NT2/D1 (cell line): ENCODE results near the gene PDE9A.

Experiments used
- DNase-seq: peaks from one replicate; pipeline ENCODE4 v3.0.0-alpha.2; 2011; ENCODE audit warnings: low read depth, low spot score
- H3K27me3 ChIP-seq: 2 replicates; pipeline ENCODE4 v1.6.0; 2011; ENCODE audit warnings: mild to moderate bottlenecking; ENCODE audit not compliant: insufficient read length, insufficient read depth
- H3K36me3 ChIP-seq: 2 replicates; pipeline ENCODE4 v1.6.1; 2011; ENCODE audit warnings: mild to moderate bottlenecking, low read length, mixed read lengths; ENCODE audit not compliant: insufficient read depth, insufficient read length
- H3K4me1 ChIP-seq: 2 replicates; pipeline ENCODE4 v1.5.1; 2011; ENCODE audit not compliant: insufficient read depth, insufficient read length
- H3K4me3 ChIP-seq: 2 replicates; pipeline ENCODE4 v1.5.1; 2011; ENCODE audit warnings: low read depth; ENCODE audit not compliant: insufficient read length
- H3K9ac ChIP-seq: 2 replicates; pipeline ENCODE4 v1.6.0; 2011; ENCODE audit warnings: low read depth; ENCODE audit not compliant: insufficient read length
- H3K9me3 ChIP-seq: 2 replicates; pipeline ENCODE4 v1.5.1; 2011; ENCODE audit warnings: mild to moderate bottlenecking, low read length; ENCODE audit not compliant: insufficient read depth
- SUZ12 ChIP-seq: IDR thresholded peaks from 2 replicates; pipeline ENCODE4 v1.6.1; 2011; ENCODE audit not compliant: insufficient read length, insufficient read depth; ENCODE audit errors: extremely low read depth
- YY1 ChIP-seq: IDR thresholded peaks from 2 replicates; pipeline ENCODE4 v1.6.1; 2011; ENCODE audit not compliant: insufficient read length, insufficient read depth
- ZNF274 ChIP-seq: IDR thresholded peaks from 2 replicates; pipeline ENCODE4 v1.6.1; 2011; ENCODE audit warnings: mild to moderate bottlenecking, low read depth, low read length

PDE9A gene

DNA sequence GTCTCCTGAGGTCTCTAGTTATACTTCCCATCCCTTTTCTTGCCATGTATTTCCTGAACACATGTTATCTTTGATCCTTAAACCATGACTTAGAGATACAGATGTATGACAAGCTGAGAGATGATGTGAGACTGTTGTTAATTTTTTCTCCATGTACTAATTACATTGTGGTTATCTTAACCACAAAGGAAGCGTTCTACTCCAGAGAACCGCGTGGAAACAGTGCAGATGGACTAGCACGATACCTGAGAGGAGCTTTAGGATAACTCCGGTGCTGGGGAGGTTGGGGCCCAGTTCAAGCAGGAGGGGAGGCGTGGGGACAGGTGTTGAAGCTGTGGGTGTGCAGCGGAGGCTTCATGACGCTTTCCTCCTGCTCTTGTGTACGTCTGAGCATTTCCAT is 17.5 kb downstream of the PDE9A start:
- peaks cover 4% of the 10 kb centered on the region; the same call in 1 of the 2 replicates for H3K9me3 ChIP-seq
- peaks cover 54% of the 10 kb centered on the region for H3K4me1 ChIP-seq
- H3K9ac ChIP-seq, result no peak overlapping the region
- no peak for DNase-seq
- no peak overlapping the region for H3K4me3 ChIP-seq
- no peaks in the 10 kb centered on the region for H3K27me3 ChIP-seq
- peaks cover 20% of the 10 kb centered on the region for H3K36me3 ChIP-seq
- TF ChIP-seq YY1 (no peak), SUZ12 (no peak), ZNF274 (no peak)

DNA sequence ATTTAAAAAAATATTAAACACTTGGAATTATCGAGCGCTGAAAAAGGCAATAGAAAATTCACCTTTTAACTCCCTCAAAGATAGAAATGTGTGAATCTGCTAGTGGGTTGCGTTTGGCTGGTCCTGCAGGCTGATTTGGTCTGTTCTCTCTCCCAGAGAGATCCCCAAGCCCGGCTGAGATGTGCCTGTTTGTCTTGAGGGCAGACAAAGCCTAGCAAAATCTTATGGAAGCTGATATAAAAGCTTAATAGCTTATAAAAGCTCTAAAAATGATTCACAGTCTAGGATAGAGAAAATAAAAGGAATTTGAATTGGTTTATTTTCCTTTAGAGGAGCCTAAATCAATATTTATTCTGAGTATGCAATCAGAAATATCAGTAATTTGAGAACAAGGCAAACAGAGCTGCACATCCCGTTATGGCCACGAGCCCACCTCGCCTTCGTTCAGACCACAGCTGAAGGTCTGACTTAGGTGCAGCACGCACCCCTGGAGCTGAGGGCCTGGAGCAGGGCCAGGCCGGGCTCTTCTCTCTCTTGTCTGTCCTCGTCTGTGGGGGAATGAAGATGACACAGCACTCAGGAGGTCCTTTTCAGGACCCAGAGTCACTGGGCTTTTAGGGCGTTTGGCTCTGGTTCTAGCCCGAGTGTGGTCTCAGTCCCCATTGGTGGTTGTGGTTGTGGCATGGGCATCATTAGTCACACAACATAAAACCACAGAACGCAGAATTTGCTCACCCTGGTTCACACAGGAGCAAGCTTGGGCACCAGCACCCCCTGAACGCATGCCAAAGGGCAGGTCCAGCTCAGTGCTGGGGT is 18.6 kb downstream of the PDE9A start:
- TF ChIP-seq SUZ12 (no peak), ZNF274 (no peak), YY1 (no peak)
- Histone ChIP-seq H3K4me1 (peaks cover 45% of the 10 kb centered on the region), H3K27me3 (no peaks in the 10 kb centered on the region), H3K4me3 (no peak overlapping the region), H3K9me3 (no peaks in the 10 kb centered on the region), H3K36me3 (peaks cover 18% of the 10 kb centered on the region), H3K9ac (no peak overlapping the region)
- DNase-seq, result no peak

GRCh38 chr21:42672699-42673458 is 19.5 kb downstream of the PDE9A start:
- H3K27me3 ChIP-seq, result no peaks in the 10 kb centered on the region
- peaks cover 38% of the 10 kb centered on the region for H3K4me1 ChIP-seq
- peak overlapping the region; percentile 50 for H3K9ac ChIP-seq
- H3K4me3 ChIP-seq, result no peak overlapping the region
- DNase-seq, result no peak
- H3K36me3 ChIP-seq, result peaks cover 18% of the 10 kb centered on the region
- TF ChIP-seq SUZ12 (no peak), YY1 (no peak), ZNF274 (no peak)
- no peaks in the 10 kb centered on the region for H3K9me3 ChIP-seq

DNA sequence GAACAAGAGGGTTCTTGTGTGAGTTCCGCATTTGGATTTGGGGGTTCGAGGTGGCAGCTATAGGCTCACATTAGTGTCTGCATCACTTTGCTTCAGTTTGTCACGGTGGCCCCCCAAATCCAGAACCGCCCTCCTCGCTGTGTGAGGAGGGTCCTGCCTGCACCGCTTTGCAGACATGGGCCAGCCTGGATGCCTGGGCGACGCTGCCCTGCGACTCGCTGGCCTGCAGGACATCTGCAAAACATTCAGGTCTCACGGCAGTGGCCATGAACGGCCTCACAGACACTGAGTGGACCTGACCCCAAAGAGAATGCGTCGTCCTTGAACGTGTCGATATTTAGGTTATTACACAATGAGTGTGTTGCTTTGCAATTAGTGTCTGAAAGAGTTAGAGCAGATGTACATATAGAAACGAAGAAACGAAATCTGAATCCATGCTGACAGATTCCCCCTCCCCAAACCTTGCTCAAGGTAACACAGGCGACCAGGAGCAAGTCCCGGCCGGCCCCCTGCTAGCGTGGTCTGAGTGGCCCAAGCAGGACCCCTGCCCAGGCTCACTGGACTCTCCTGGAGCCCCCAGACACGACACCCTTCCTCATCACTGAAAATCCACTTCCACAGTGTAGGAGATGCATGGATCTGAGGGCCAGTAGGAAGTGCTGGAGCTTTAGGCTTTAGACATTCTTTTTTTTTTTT is 20.4 kb downstream of the PDE9A start:
- no peak overlapping the region for H3K4me3 ChIP-seq
- no peaks in the 10 kb centered on the region for H3K9me3 ChIP-seq
- DNase-seq, result no peak
- H3K27me3 ChIP-seq, result no peaks in the 10 kb centered on the region
- H3K9ac ChIP-seq, result peak overlapping the region; percentile 27
- peaks cover 34% of the 10 kb centered on the region for H3K4me1 ChIP-seq
- peaks cover 22% of the 10 kb centered on the region for H3K36me3 ChIP-seq
- TF ChIP-seq SUZ12 (no peak), YY1 (no peak), ZNF274 (no peak)

GRCh38 chr21:42674351-42674940 is 21.0 kb downstream of the PDE9A start:
- Histone ChIP-seq H3K36me3 (peaks cover 28% of the 10 kb centered on the region), H3K27me3 (no peaks in the 10 kb centered on the region), H3K4me1 (peaks cover 29% of the 10 kb centered on the region), H3K4me3 (no peak overlapping the region), H3K9me3 (no peaks in the 10 kb centered on the region), H3K9ac (peak overlapping the region; percentile 27)
- DNase-seq, result no peak
- TF ChIP-seq ZNF274, result no peak
- no peak for TF ChIP-seq YY1
- no peak for TF ChIP-seq SUZ12

GRCh38 chr21:42675403-42675802 is 22.0 kb downstream of the PDE9A start:
- Histone ChIP-seq H3K9ac (no peak overlapping the region), H3K27me3 (no peaks in the 10 kb centered on the region), H3K4me1 (peaks cover 21% of the 10 kb centered on the region), H3K36me3 (peaks cover 28% of the 10 kb centered on the region), H3K4me3 (no peak overlapping the region), H3K9me3 (no peaks in the 10 kb centered on the region)
- no peak for DNase-seq
- TF ChIP-seq ZNF274, result no peak
- TF ChIP-seq SUZ12, result no peak
- no peak for TF ChIP-seq YY1

DNA sequence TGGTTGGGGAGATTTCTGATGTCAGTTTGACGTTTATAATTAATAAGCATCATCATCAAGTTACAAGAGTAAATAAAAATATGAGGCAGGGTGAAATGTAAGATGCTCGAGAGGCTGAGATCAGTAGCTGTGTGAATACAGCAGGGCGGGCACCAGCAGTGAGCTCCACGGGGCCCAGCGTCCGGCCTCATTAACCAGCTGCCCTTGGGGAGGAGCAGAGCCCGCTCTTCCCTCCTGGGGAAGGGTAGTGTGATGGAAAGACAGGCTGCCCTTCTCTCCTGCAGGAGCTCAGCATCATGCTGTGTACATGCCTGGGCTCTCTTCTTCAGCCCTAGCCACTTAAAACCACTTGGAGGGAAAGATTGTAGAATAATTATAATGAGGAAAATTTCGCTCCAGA is 23.4 kb downstream of the PDE9A start:
- H3K9me3 ChIP-seq, result no peaks in the 10 kb centered on the region
- H3K36me3 ChIP-seq, result peaks cover 38% of the 10 kb centered on the region
- peaks cover 24% of the 10 kb centered on the region for H3K4me1 ChIP-seq
- H3K27me3 ChIP-seq, result no peaks in the 10 kb centered on the region
- H3K4me3 ChIP-seq, result no peak overlapping the region
- DNase-seq, result no peak
- H3K9ac ChIP-seq, result no peak overlapping the region
- TF ChIP-seq YY1 (no peak), SUZ12 (no peak)
